ENCODE measurements around the gene CD38.

The CD38 gene

GRCh38 chr4:15901998-15902397 is 123.9 kb downstream of the CD38 start:
- TF ChIP-seq, protein P1, sequence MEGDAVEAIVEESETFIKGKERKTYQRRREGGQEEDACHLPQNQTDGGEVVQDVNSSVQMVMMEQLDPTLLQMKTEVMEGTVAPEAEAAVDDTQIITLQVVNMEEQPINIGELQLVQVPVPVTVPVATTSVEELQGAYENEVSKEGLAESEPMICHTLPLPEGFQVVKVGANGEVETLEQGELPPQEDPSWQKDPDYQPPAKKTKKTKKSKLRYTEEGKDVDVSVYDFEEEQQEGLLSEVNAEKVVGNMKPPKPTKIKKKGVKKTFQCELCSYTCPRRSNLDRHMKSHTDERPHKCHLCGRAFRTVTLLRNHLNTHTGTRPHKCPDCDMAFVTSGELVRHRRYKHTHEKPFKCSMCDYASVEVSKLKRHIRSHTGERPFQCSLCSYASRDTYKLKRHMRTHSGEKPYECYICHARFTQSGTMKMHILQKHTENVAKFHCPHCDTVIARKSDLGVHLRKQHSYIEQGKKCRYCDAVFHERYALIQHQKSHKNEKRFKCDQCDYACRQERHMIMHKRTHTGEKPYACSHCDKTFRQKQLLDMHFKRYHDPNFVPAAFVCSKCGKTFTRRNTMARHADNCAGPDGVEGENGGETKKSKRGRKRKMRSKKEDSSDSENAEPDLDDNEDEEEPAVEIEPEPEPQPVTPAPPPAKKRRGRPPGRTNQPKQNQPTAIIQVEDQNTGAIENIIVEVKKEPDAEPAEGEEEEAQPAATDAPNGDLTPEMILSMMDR (IDR thresholded peaks at IDR 0.05), result no peak

GRCh38 chr4:15902746-15903145 is 124.6 kb downstream of the CD38 start:
- TF ChIP-seq, protein P1 (IDR thresholded peaks at IDR 0.05), result no peak
